GM19193 (cell line): ENCODE measurements around the gene IGSF8.

ENCODE experiments used
- POLR2A ChIP-seq: IDR thresholded peaks from 4 replicates; pipeline ENCODE4 v1.6.1; 2011; ENCODE audit not compliant: insufficient read depth, insufficient read length; ENCODE audit errors: extremely low read depth

The IGSF8 gene

DNA sequence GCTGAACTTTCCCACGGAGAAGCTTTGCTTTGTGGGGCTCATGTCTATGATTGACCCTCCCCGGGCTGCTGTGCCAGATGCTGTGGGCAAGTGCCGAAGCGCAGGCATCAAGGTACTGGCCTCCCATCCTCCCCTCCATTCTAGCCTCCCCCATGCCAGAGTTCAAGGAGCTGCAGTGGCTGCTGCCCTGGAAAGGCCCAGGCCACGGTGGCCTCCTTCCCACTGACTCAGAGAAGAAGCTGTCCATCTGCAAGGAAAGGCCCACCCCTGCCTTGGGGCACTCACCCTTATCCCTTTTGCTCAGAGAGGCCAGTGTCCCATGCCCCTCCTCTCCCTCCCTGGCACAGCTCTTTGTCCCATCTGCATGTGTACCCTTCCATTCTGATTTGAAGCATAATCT, 32.1 kb upstream of the IGSF8 start:
- no peak for TF ChIP-seq POLR2A

DNA sequence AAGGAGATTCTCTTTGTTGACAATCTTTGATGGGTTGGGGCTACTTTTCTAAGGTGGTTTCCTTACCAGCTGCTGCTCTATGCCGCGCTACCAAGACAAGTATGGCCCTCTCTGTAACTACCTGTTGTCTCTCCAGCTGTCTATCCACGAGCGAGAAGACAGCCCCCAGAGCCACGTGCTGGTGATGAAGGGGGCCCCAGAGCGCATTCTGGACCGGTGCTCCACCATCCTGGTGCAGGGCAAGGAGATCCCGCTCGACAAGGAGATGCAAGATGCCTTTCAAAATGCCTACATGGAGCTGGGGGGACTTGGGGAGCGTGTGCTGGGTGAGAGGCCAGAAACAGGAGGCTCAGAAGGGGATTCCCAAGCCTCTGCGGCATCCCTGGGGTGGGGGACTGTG, 31.5 kb upstream of the IGSF8 start:
- no peak for TF ChIP-seq POLR2A

DNA sequence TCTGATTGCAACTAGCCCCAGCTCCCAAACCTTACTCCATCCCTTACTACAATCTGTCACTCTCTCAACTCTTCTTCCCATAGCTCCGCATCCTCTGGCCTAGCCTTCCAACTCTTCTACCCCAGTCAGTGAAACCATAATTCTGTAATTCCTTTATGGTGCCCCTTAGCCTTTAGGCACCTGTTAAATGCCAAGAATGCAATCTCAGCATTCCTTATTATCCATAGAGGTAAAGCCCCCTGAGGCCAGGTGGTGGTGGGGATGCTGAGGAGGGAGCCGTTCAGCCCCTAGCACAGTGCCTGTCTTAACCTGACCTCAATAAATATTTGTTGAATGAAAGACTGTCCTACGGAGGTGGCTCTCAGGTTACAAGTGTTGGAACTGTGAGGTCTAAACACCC, 31.1 kb upstream of the IGSF8 start:
- TF ChIP-seq POLR2A = no peak

DNA sequence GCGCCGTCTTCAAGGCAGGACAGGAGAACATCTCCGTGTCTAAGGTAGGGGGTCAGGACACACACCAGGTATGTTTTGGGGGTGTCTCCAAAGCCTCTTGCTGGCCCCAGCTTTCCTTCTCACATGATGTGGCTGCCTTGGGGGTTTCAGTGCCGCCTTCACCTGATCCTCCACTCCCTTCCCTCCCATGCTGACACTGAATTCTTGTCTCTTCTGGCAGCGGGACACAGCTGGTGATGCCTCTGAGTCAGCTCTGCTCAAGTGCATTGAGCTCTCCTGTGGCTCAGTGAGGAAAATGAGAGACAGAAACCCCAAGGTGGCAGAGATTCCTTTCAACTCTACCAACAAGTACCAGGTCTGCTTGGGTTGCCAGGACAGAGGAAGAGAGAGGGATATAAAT, 30.6 kb upstream of the IGSF8 start:
- no peak for TF ChIP-seq POLR2A

DNA sequence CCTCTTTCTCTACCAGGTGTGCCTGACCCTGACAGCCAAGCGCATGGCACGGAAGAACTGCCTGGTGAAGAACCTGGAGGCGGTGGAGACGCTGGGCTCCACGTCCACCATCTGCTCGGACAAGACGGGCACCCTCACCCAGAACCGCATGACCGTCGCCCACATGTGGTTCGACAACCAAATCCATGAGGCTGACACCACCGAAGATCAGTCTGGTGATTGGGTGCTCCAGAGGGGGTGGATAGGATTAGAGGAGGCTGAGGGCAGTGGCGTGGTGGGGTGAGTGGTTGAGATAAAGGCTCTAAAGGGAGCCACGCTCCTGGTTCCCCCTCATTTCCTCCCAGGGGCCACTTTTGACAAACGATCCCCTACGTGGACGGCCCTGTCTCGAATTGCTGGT, 30.2 kb upstream of the IGSF8 start:
- no peak for TF ChIP-seq POLR2A

DNA sequence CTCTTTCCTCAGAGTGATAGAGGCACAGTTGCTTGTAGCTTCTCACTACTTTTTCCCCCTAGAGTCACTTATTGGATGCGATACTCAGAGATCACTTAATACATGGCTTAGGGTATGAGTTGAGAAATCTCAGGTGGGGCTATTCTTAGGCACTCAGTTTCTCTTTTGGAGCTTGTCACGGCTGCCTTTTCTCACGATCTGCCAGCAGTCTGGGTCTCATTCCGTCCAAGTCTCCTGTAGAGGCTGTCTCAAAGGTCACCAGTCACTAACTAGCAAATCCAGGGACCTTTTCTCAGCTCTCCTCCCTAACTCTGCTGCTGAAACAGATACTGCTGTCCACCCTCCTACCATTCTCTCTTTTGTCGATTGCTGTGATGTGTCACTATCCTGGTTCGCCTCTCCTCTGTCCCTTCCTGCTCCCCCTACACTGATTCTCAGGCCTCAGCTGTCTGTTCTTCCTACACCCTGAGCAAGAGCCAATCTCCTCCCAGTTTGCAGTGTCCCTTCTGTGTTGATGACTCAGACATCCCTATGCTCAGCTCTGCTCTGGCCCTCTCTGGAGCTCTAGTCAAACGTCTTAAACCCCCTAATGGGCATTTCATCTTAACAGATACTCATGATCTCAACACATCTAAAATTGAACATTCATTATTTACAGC, 29.6 kb upstream of the IGSF8 start:
- no peak for TF ChIP-seq POLR2A

DNA sequence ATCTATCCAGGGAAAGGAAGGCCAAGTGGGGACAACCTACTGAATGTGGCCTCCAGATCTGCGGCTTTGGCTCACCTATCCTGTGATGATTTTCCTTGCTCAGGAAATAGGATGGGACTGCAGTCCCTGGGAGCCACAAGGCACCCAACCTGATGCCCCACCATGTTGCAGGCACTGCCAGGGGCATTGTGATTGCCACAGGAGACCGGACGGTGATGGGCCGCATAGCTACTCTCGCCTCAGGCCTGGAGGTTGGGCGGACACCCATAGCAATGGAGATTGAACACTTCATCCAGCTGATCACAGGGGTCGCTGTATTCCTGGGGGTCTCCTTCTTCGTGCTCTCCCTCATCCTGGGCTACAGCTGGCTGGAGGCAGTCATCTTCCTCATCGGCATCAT, 29.0 kb upstream of the IGSF8 start:
- TF ChIP-seq POLR2A = no peak

DNA sequence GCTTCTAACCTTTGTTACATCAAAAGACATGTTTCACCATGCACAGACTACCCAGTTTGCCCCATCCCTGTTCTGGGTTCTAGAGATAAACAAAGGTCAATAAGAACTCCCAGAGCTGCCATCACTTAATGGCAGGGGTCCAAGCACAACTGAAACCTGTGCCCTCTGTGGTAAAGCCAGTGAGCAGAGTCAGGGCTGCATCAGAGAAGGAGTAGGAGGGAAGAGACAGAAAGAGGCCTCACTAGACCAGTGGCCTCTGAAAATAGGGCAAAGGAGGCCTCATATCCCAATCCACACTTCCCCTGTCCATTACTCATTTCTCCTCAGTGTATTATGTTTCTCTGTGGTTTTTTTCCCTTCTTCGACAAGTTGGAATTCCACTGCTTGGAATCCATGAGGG, 27.3 kb upstream of the IGSF8 start:
- no peak for TF ChIP-seq POLR2A

DNA sequence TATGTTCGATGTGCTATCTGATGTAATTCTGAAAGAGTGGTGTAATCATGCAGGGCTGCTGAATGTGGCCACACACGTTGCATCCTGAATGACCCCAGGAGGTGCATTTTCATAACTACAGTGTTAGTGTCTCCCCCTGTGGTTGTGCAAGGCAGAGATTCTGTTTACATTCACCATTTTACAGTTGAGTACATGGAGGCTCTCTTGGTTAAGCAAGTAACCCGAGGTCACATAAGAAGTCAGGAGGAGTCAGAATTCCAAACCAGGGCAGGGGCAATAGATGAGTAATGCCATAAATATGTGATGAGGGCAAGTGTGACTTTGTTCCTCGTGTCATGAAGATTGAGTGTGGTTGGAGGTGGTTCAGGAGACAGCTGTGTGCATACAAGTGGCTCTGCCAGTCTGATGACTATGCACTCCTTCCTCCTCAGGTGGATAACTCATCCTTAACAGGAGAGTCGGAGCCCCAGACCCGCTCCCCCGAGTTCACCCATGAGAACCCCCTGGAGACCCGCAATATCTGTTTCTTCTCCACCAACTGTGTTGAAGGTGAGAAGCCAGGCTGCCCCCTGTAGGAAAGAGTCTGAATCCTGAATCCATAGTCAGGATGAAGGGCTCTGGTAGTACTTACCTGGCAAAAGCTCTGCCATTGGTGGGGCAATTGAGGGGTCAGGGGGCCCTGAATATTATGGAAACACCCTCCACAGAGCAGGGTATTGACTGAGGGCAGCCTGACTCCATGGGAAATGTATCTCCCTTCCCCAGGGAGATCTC, 26.5 kb upstream of the IGSF8 start:
- TF ChIP-seq POLR2A = no peak

DNA sequence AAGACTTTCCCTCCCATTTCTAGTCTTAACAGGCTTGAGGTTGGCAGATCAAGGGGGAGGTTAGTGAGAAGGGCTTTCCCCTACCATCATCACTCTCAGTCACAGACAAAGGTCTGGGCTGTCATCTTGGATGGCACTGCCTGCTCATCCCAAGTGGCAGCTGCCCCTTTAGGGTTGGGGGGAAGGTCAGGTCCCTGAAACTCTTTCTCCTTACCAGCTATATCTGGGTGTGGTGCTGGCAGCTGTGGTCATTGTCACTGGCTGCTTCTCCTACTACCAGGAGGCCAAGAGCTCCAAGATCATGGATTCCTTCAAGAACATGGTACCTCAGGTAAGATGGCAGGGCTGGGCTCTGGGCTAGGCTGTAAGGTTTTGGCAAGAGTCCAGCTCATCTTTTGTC, 25.3 kb upstream of the IGSF8 start:
- TF ChIP-seq POLR2A = no peak

DNA sequence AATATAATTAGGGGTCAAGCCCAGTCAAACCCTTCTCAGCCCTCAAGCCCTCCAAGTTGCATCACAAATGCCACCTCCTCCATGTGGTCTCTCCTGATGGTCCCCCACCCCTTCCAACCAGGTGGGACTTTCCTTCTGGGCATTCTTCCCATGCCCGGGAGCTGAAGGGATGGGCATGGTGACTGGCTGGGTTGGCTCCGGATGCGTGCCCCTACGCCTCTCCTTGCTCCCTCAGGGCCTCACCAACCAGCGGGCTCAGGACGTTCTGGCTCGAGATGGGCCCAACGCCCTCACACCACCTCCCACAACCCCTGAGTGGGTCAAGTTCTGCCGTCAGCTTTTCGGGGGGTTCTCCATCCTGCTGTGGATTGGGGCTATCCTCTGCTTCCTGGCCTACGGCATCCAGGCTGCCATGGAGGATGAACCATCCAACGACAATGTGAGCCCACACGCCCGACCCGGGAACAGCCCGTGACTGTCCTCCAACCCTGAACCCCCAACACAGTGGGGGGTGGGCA, 24.6 kb upstream of the IGSF8 start:
- TF ChIP-seq POLR2A = no peak

DNA sequence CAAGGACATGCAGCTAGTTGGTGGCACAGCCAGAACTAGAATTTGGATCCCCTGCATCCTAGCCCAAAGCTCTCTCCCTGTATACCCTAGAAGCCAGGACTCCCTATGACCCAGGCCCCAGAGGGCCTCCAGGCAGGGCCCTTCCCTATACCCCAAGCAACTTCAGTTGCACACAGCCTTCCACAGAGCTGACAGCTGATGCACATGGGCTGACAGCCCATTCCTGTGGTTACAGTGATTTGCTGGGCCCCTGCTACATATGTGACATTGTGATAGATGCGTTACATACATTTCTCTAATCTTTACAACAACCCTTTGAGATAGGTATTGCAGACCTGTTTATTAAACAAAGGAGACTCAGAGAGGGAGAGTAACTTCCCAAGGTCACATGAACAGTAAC, 23.0 kb upstream of the IGSF8 start:
- no peak for TF ChIP-seq POLR2A

DNA sequence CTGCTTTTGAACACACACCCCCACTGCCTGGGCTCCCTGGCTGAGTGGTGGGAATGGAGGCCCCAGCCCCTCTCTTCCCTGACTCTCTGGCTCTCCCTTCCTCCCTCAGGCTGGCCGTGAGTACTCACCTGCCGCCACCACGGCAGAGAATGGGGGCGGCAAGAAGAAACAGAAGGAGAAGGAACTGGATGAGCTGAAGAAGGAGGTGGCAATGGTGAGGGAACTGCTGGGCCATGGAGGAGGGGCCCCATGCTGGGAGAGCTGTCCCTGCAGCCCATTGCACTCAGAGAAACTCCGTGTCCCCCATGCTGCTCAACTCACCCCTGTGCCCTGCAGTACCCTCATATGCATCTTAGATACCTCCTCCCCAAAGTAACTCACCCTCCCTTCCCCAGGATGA, 22.4 kb upstream of the IGSF8 start:
- no peak for TF ChIP-seq POLR2A

DNA sequence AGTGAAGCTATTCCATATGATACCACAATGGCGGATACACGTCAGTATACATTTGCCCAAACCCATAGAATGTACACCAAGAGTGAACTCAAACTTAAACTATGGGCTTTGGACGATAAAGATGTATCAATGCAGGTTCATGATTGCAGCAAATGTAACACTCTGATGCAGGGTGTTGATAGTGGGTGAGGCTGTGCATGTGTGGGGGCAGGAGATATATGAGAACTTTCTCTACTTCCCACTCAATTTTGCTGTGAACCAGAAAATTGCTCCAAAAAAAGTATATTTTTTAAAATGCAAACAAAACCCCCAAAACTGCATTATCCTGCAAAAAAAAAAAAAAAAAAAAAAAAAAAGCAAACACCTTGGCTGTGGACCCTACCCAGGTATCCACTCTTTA, 20.5 kb upstream of the IGSF8 start:
- TF ChIP-seq POLR2A = no peak

DNA sequence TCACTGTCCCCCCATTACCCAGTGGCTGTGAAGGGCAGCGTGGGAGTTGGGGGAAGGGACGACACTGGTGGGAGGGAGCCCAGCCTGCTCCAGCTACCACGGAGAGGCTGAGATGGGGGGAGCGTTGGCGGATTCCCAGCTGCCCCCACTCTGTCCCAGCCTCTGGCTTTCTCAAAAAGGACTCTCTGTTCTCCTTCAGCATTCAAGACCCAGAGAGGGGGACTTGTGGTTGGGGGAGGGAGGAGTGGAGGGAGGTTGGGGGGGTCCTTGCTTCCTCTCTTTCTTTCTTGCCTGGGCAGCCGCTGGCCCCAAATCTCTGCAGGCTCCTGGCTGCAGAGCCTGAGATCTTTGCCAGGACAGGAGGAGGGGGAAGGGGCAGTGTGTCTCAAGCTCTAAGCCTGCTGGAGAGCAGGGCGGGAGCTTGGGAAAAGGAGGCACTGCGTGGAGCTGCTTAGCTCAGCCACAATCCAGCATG, 19.3 kb upstream of the IGSF8 start:
- no peak for TF ChIP-seq POLR2A

DNA sequence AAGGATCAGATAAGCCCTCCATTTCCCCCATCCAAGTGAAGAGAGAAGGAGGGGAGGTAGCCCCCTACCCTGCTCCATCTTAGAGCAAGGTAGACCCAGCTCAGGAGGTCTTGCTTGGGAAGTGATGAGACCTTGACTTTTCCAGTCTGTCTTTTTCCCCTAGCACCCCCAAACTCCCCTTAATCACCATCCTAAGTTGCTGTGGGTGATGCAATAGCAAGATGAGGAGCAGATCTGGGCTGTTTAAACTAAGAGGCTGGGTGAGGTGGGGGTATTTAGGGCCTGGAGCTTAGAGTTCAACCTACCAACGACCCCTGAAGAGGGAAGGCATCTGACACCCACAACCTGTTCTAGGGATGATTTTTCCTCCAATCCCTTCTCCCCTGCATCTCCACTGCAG, 18.9 kb upstream of the IGSF8 start:
- TF ChIP-seq POLR2A = no peak
